NCI-H1417 treated with DMSO at 0.1 percent for 48 hours (cell line): ENCODE results near the gene PALM.

Experiments
- DNase-seq: peaks from one replicate; lab custom pipeline; 2025; lab: John Stamatoyannopoulos, UW

PALM gene

GRCh38 chr19:752652-753517 is 44.1 kb downstream of the PALM start:
- DNase-seq: peak; percentile 9

DNA sequence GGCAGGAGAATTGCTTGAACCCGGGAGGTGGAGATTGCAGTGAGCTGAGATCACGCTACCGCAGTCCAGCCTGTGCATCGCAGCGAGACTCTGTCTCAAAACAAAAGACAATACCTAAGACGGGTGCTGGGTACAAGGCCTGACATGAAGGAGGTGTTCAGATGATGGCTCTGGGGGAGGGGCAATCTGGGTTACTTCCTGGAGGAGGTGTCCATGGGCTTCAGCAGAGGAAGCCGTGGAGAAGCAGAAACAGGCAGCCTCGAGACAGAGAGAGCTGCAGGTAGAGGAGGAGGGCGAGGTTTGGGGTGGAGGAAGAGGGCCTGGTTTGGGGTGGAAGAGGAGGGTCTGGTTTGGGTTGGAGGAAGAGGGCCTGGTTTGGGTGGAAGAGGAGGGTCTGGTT is 45.8 kb downstream of the PALM start:
- no peak for DNase-seq

- DNase-seq: no peak
These were observed 46.3 kb downstream of the PALM start for GRCh38 chr19:755063-755462.

DNA sequence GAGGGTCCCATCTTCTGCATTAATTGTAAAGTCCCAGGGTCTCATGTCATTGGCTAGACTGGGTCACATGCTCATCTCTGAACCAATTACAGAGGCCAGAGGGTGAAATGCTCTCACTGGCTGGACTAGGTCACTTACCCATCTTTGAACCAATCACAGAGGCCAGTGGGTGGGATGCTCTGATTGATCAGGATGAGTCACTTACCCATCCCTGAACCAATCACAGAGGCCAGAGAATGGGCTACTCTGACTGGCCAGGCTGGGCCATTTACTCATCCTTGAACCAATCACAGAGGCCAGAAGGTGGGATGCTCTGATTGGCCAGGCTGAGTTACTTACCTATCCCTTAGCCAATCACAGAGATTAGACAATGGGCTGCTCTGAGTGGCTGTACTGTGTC is 47.5 kb downstream of the PALM start:
- DNase-seq: no peak

DNA sequence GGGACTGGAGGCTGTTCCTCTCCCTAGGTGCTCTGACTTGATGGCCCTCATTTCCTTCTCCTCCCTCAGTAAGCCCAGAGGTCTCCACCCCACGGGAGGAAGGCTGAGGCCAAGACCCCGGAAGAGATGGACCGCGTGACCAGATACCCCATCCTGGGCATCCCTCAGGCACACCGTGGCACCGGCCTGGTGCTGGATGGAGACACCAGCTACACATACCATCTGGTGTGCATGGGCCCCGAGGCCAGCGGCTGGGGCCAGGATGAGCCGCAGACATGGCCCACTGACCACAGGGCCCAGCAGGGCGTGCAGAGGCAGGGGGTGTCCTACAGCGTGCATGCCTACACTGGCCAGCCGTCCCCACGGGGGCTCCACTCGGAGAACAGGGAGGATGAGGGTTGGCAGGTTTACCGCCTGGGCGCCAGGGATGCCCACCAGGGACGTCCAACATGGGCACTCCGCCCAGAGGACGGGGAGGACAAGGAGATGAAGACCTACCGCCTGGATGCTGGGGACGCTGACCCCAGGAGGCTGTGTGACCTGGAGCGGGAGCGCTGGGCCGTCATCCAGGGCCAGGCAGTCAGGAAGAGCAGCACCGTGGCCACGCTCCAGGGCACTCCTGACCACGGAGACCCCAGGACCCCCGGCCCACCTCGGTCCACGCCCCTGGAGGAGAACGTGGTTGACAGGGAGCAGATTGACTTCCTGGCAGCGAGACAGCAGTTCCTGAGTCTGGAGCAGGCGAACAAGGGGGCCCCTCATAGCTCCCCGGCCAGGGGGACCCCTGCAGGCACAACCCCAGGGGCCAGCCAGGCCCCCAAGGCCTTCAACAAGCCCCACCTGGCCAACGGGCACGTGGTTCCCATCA is 48.3 kb downstream of the PALM start:
- DNase-seq: no peak

GRCh38 chr19:757811-758668 is 49.3 kb downstream of the PALM start:
- DNase-seq: no peak

DNA sequence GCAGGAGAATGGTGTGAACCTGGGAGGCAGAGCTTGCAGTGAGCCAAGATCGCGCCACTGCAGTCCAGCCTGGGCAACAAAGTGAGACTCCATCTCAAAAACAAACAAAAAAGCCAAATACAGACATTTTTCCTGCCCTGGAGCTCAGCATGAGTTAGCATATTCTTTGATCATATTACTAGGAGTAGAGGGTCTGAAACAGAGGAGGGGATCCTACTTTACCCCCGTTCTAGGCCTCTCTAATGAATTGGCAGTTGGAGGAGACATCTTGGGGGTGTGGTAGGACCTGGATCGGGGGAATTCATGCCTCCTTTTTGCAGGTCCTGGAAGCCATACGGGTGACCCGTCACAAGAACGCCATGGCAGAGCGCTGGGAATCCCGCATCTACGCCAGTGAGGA is 54.4 kb downstream of the PALM start:
- DNase-seq: no peak

DNA sequence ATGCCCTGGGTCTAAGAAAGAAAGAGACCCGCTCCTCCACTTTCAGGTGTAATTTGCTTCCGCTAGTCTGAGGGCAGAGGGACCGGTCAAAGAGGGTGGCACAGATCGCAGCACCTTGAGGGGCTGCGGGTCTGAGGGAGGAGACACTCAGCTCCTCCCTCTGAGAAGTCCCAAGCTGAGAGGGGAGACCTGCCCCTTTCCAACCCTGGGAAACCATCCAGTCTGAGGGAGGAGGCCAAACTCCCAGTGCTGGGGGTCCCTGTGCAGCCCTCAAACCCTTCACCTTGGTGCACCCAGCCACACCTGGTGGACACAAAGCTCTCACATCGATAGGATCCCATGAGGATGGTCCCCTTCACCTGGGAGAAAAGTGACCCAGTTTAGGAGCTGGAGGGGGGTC is 55.1 kb downstream of the PALM start:
- no peak for DNase-seq

GRCh38 chr19:764301-764700 is 55.6 kb downstream of the PALM start:
- DNase-seq: no peak

- no peak for DNase-seq
These were observed 56.5 kb downstream of the PALM start for GRCh38 chr19:765179-765738.

DNA sequence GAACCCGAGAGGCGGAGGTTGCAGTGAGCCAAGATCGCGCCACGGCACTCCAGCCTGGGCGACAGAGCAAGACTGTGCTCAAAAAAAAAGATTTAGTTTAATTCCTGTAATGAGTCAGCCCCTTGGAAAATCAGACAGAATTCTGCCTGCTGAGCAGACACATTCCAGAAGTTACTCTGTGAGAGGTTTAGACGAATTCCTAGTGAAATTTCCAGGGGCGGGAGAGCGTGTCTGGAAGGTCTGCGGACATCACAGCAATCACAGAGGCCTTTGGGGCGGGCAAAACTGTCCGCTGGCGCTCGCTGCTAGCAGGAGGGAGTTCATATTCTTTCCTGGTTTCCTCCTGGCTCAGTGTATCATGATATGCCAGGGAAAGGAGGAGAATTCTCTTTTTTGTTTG is 59.7 kb downstream of the PALM start:
- no peak for DNase-seq

- no peak for DNase-seq
These were observed 60.9 kb downstream of the PALM start for GRCh38 chr19:769616-770015.

DNA sequence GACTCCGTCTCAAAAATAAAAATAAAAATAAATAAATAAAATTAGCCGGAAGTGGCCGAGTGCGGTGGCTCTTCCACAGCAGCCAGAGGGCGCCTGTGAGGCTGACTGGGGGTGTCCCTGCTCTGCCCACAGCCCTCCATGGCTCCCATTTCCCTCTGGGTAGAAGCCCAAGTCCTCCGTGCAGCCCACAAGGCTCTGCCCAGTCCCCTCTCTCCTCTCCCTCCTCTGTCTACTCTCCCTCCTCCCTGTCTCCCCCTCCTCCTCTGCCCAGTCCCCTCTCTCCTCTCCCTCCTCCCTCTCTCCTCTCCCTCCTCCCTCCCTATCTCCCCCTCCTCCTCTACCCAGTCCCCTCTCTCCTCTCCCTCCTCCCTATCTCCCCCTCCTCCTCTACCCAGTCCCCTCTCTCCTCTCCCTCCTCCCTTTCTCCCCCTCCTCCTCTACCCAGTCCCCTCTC is 62.6 kb downstream of the PALM start:
- DNase-seq: no peak

DNA sequence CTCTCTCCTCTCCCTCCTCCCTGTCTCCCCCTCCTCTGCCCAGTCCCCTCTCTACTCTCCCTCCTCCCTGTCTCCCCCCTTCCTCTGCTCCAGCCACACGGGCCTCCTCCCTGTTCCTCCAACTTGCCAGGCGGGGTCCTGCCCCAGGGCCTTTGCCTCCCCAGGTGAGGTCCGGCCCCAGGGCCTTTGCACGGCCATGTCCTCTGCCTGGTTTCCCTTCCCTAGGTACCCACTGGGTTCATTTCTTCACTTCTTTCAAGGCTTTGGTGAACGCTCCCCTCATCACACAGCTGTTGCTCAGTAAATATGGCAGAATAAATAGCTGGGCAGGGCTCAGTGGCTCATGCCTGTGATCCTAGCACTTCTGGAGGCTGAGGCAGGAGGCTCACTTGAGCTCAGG is 63.3 kb downstream of the PALM start:
- DNase-seq: no peak

- no peak for DNase-seq
These were observed 64.1 kb downstream of the PALM start for GRCh38 chr19:772730-773436.

DNA sequence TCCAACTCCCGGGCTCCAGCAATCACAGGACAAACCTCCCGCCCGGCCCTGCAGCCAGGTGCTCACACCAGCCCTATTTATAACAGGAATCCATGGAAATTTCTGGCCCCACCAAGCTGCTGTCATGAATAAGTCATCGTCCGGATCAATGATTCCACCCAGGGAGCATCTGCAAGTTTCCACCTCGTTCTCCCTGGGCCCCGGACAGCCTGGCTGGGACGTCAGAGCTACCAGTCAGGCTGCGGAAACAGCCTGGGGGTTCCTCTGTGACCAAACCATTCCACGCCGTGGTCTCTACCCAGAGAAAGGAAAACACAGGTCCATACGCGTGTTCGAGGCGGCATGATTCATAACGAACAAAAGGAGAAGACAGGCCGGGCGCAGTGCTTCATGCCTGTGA is 67.8 kb downstream of the PALM start:
- DNase-seq: no peak

GRCh38 chr19:778910-779653 is 70.3 kb downstream of the PALM start:
- DNase-seq: no peak

DNA sequence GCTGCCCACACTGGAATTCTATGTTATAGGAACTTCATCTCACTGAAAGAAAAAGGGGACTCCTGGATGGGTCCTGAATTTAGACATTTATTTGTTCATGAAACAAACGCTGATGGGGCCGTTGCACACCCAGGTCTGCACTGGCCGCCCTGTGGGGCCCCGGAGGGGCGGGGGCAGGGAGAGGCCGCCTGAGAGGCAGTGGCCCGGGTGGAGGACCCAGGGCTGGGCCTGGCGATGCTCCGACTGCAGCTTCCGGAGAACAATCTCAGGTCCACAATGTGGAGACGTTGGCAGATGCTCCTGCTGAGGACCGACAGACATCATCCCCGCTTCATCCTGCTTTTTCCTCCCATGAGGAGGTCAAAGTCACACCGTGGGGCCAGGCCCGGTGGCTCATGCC is 72.2 kb downstream of the PALM start:
- no peak for DNase-seq

DNA sequence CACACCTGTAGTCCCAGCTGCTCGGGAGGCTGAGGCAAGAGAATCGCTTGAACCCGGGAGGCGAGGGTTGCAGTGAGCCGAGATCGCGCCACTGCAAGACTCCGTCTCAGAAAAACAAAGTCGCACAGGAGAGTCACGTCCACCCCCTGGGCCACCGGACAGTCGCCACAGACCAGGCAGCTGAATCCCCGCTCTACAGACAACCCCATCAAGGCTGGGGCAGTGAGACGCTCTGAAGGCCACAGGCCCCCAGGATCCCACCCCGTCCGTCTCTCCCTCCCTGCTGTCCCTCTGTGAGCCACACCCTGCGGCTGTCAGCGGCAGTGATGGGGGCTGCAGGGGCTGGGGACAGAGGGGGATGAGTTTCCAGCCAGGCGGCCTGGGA is 73.1 kb downstream of the PALM start:
- no peak for DNase-seq

- no peak for DNase-seq
These were observed 73.6 kb downstream of the PALM start for GRCh38 chr19:782185-782877.
